Dedifferentiated amniotic fluid mesenchymal stem cell (primary cell): ENCODE results near the gene CDIP1.
A peak's percentile ranks its signal among the peaks of the same experiment; 100 is the strongest.

Experiments used
- DNase-seq: peaks from one replicate; pipeline ENCODE4 v3.0.0-alpha.2; 2016; ENCODE audit errors: extremely low spot score

CDIP1 gene

DNA sequence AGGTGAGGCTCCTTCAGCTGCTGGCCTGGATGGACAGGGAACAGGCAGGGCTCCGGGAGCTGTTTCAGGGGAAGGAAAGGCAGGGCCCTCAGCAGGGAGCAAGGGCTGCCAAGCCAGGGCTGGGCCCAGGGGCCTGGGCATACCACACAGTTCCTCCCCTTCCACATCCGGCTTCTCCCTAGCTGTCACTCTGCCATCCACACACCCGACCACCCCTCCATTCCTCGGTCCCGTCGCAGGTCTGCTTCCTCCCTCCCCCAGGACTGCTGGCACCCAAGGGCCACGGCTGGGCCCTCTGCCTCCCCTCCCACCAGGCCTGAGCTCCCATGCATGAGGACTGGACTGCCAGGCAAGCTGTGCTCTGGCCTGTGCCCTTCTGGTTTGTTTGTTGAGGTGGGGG, 24.0 kb downstream of the CDIP1 start:
- no peak for DNase-seq

DNA sequence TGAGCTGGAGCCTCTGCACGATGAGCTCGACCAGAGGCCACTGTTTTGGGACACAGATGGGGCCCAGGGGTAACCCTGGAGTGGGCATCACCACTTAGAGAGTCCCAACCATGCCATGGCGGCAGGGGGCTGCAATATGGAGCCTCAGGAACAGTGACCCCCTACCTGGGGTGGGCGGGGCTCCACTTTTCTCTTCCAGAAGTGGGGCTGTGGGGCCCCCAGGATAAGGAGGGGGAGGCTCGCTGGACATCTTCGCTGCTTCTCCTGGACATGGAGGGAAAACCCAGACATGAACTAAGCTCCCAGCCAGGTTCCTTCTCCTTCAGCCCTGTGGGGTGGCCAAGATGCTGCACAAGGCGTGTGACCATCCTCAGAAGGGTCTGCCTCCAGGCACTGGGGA, 24.7 kb downstream of the CDIP1 start:
- no peak for DNase-seq

DNA sequence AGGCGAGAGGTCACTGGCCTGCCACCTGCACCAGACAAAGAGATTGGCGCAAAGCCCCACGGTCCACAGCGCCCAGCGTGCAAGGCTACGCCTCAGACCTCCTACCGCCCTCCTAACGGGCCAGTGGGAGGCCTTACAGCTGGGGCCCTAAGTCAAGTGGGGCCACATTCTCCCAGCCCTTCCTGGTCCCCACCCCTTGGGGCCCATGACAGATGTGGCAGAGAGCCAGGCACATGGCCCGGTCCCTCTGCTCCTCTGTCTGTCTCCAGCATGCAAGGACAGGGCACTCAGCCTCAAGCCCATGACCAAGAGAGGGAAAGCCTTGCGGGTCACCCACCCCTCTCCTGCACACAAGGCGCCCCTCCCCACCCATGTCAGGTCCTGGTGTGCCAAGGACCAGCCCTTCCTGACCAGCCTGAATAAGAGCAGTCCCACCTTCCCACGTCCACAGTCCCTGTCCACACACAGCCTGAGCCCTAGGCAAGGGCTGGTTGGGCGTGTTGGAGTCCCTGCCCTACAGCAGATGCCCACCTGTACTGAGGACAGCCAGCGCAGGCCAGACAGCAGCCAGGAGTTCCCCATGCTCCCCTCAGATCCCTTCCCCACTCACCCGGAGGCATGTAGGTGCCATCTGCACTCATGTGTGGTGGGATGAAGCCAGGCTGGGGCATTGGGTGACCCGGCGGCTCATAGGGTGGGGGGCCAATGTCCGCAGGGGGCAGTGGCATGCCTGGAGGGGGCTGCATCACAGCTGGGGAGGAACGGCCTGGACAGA, 25.3 kb downstream of the CDIP1 start:
- no peak for DNase-seq

DNA sequence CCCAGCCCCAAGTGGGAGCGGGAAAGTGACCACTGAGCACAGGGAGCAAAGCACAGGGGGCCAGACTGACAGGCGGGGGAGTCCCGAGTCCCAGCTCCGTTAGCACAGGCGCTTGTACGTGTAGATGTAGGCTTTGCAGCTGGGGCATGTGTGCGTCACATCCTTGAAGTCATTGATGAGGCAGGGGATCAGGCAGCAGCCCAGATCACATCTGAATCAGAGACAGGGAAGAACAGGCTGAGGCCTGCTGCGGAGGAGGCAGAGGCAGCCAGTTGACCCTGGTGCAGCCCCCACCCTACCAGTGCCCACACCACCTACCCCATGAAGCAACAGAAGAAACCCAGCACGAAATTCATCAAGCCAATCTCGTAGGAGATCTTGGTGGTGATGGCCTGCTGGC, 26.1 kb downstream of the CDIP1 start:
- DNase-seq: no peak

DNA sequence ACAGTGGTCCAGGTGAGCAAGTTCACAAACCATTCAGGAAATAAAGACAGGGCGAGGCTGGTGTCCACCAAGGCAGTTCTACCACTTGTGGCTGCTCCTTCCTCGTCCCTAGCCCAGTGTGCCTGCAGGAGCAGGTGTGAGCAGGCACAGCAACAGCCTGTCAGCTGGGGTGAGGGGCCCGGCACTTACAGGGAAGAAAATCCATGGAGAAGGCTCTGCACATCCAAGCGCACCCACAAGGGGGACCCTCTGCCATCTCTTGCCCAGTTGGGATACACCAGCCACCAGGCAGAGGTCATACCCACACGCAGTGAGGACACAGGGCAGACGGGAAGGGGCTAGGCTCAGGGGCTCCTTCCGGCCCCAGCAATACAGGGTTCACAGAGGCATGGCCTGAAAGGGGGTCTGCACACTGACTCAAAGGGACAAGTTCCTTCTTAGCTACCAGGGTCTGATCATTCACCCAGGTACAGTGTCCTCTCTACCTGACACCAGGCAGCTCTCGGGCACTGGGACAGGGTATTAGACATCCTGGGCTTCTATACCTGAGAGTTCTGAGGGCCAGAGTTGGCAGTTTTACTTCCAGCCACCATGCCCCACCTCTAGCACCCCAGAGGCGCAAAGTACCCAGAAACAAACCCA, 27.0 kb downstream of the CDIP1 start:
- no peak for DNase-seq

DNA sequence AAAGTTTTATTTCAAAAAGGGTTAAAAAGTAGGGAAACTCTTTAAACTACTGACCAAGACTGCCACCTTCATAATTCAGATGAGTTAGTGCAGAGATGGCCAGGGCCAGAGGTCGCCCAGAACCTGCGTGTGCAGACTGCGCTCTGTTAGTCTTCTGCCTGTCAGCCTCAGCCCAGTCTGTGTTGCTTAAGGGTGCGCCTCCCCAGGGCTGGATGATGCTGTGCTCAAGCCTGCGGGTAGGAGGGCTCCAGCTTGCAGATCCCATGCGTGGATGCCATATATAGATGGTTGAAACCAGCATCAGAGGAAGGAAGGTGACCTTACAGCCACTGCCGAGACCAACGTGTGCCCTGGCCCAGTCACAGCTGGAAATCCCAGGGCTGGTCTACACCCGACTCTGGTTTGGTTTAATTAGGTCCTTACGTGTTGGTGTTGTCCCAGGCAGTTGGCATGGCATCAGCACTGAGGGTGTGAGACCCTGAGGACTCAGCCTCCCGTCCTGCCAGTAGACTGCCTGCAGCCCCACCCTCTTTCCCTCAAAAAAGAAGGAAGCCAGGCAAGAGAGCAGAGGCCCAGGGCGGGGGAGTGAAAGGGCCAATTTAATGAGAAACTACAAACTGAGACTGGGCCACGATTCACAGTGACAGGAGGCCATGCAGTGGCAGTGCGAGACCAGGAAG, 27.7 kb downstream of the CDIP1 start:
- DNase-seq: no peak

DNA sequence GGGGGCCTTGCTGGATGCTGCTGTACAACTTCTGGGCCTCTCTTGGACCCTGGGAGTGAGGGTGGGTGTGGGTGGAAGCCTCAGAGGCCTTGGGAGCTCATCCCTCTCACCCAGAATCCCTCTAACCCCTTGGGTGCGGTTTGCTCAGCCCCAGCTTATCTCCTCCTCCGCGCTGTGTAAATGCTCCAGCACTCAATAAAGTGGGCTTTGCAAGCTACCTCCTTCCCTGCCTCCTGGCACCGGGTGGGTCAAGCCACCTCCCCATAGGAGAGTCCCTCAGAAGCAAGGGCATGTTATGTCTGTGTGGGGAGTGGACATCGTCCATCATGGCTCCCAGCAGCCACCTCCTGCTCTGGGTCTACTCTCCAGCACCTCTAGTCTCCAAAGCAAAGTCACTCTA, 28.4 kb downstream of the CDIP1 start:
- no peak for DNase-seq

DNA sequence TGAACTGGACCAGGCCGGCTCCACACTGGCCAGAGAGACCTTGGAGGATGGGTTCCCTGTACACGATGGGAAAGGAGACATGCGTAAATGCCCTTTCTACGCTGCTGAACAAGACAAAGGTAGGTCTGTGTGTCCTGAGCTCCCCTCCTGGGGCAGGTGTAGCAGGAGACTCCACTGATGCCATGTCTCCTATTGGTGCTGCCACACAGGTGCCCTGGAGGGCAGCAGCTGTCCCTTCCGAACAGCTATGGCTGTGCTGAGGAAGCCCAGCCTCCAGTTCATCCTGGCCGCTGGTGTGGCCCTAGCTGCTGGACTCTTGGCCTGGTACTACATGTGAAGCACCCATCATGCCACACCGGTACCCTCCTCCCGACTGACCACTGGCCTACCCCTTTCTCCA, 29.2 kb downstream of the CDIP1 start:
- no peak for DNase-seq

DNA sequence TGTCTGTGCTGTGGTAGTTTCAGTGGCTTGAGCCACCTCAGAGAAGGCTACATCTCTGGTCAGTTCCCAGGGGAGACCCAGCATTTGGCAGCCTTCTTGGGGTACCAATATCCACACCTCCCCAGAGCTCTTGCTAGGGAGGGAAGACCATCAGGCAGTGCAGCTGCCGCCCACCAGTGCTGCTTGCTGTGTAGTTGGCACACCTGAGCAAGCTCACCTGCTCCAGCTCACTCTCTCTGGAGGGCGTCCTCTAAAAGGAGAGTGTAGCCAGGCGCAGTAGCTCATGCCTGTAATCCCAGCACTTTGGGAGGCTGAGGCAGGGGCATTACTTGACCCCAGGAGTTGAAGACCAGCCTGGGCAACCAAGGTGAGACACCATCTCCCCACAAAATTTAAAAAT, 29.8 kb downstream of the CDIP1 start:
- DNase-seq: no peak

DNA sequence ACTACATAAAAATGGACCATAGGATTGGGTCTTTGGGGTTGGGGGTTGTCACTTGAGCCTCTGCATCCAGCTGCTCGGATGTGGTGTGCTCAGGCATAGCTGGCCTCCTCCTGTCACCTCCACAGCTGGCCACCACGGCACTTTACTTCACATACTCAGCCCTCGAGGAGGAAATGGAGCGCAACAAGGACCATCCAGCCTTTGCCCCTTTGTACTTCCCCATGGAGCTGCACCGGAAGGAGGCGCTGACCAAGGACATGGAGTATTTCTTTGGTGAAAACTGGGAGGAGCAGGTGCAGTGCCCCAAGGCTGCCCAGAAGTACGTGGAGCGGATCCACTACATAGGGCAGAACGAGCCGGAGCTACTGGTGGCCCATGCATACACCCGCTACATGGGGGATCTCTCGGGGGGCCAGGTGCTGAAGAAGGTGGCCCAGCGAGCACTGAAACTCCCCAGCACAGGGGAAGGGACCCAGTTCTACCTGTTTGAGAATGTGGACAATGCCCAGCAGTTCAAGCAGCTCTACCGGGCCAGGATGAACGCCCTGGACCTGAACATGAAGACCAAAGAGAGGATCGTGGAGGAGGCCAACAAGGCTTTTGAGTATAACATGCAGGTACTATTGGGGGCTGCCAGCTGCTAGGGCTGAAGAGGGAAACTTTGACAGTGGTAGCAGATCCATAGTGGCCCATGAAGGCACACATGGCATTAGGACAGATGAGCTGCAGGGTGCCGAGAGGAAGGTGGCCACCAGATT, 30.8 kb downstream of the CDIP1 start:
- DNase-seq: no peak

DNA sequence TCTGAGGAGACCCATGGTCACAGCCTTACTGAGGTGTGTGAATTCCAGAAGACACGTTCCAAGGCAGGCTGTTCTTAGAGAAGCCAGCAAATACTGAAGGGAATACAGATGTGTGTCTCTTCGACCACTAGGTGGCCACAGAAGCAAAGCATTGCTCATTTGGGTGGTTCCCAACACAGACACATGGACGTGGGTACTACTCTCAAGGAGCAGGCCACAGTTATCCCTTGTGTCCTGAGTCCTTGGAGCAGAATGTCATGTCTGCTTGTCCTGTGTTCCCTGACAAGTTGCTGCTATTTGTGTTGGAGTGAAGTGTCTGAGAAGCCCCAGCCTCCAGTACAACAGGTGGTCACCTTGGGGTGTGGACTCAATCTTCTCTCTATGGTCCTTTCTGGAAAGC, 32.1 kb downstream of the CDIP1 start:
- peak; percentile 85 for DNase-seq

DNA sequence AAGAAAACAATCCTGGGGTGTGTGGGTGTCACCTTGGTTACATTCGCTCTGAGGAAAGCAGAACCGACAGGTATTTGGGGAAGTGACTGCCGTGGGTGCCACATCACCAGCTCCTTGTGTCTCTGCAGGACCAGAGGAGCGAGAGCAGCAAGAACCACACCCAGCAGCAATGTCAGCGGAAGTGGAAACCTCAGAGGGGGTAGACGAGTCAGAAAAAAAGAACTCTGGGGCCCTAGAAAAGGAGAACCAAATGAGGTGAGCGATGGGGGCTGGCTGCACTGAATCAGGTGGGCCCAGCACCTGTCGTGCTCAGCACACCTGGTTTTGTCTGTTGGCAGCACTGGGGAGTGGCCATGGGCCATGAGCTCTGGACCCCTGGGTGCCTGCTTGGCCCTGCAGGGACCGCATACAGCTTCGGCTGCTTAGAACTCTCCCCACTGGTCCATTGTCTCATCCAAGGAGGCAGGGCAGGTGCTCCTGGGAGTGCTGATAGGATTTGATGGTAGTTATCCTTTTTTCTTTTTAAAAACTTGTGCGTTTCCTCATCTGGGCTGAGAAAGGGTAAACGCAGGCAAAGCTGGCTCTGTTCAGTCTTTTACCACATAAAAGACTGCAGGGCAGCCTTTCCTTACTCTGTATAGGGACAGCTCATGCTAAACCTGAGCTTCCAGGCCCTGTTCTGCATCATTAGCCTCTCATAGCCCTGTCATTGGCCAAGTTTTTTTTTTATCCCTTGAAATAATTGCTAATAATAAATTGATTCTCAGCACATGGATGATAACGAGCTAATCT, 33.0 kb downstream of the CDIP1 start:
- DNase-seq: no peak

DNA sequence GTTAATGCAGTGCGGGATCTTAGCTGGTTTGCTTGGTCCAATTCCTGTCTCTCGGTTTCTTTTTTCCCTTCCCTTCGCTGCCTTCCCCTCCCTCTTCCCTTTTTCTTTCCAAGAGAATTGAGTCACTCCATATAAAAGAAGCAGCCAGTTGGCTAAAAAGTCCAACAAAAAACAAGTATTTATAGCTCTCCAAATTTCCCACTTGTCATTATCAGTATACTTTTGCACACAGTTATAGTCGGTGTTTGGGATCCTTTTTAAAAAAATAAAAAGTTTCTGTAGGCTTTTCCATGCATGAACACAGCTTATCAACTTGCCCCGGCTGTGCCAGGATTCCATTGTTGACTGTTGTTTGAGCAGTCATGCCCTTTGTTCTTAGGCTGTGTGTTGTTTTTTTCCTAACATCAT, 37.5 kb downstream of the CDIP1 start:
- DNase-seq: no peak

DNA sequence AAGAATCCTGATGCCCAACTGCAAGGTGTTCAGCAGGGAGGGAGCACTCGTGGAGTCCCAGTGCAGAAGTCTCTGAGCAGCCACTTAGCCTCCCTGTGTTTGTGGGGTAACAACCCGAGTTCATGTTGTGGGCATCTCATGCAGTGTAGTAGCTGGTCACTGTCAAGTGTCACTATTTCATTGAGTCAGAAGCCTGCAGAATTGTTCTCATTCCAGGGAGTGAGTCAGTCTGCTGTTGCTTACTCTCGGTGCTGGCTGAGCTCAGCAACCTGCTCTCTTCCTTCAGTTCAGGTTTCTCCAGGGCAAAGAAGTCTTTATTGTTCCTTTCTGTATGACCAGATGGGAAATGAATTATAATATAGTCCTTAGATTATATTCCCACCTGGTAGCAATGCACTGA, 38.3 kb downstream of the CDIP1 start:
- DNase-seq: peak; percentile 66

DNA sequence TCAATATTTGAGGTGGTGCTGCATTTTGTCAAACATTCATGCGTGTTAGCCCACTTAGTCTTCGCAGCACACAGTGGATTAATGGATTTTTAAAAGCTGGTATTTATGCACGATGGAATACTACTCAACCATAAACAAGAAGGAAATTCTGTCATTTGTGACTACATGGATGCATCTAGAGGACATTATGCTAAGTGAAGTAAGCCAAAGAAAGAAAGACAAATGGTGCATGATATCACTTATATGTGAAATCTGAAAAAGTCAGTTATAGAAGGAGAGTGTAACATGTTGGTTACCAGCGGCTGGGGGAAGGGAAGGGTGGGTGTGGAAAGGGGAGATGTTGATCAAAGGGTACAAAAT, 39.4 kb downstream of the CDIP1 start:
- no peak for DNase-seq

DNA sequence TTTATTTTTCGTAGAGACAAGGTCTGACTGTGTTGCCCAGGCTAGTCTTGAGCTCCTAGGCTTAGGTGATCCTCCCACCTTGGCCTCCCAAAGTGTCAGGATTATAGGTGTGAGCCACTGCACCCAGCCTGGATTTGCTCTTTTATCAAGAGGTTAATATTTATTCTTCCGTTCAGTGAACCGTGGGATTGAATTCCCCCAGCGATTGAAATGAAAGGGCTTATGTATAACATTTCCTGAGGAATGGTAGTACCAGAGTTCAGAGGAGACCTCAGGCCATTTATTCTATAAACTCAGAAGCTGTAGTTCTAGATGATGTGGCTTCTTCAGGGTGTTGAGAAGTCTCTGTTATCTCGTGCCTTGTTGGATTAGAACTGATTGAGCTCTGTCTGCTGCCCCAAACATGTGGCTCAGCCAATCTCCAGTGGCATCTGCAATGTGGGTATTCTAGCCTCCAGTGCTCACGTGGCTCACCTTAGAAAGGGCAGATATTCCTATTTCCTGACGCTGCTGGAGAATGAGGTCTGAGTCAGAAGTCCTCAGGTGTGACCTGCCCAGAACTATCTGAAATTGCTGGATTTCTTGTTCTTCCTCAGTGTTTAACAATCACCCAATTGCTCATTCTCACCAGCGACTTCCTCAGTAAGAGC, 39.9 kb downstream of the CDIP1 start:
- DNase-seq: no peak

DNA sequence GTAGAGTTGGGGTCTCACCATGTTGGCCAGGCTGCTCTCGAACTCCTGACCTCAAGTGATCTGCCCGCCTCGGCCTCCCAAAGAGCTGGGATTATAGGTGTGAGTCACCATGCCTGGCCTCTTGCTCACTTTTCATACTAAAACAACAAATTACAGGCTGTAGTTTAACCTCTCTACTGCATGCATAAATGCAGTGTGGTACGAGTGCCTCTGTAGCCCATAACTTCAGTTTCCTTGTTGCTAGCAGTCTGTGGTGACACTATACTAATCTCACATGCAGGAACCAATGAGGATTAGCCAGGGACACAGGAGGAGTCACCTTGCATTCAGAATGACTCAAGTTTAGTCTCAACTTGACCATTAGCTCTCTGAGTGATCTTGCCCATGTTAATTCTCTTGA, 42.3 kb downstream of the CDIP1 start:
- DNase-seq: no peak

DNA sequence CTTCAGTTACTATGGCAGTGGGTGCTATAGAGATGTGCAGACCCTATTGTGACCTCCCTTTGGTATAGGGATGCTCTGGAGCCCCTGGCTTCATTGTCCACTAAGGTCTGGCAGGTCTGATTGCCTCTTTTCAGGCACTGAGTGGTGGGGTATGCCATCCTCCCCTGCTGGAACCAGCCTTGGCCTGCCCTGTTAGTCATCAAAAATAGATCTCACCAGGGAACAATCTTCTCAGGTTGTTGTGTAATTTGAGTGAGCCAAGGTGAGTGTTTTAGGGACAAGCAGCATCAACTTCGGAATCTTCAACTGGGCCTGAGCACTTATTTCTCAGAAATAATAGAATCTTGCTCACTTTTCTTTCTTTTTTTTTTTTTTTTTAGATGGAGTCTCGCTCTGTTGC, 42.8 kb downstream of the CDIP1 start:
- no peak for DNase-seq

DNA sequence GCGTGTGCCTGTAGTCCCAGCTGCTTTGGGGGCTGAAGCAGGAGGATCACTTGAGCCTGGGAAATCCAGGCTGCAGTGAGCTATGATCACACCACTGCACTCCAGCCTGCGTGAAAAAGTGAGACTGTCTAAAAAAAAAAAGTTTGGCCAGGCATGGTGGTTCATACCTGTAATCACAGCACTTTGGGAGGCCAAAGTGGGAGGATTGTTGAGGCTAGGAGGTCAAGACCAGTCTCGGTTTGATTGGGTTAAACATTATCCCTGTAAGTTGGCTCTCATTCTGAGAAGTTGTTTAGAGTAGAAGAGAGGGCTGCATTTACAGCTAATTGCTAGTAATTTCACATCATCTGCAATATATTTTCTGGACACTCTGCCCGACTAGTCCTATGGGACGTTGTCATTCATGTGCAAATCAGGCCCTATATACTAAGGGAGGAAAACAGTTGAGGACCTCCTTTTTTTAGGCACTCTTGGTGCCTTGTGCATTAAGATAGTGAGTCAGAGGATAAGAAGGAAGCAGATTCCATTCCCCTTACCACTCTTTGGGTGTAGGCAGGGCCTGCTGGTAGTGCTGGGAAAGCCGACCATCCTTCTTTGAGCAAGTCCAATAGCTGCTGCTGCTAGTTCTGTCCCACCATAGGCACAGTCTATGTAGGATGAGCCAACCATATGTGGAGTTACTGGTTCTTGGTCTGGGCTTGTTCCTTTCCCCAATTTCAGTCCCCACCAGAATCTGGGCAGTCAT, 43.7 kb downstream of the CDIP1 start:
- DNase-seq: peak; percentile 35

DNA sequence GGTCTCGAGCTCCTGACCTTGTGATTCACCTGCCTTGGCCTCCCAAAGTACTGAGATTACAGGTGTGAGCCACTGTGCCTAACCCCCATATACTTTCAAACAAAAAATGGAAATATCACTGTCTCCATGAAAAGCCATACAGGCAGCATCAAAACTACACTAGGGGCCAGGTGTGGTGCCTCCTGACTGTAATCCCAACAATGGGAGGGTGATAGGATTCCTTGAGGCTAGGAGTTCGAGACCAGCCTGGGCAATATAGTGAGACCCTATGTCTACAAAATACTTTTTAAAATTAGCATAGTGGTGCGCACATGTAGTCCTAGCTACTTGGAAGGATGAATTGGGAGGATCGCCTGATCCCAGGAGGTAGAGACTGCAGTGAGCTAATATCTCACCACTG, 46.7 kb downstream of the CDIP1 start:
- no peak for DNase-seq
